IMR-90 (cell line): Measurements from ENCODE around the gene VPS35L. TPM values are rescaled to one million over a fixed set of nuclear protein-coding genes. Genes with fewer than 3 reads are reported as not detected.

Experiments used
- ATAC-seq: fragments of 200-7000 bp; cut with Tn5 transposase; 2 replicates; pipeline ENCODE4 v1.9.1; 2020; ENCODE audit warnings: low read depth, mild to moderate bottlenecking, moderate library complexity
- BruUV-seq: library from RNA; stranded (reverse); fragments of 400-500 nt; replicated peaks from 2 replicates; lab custom pipeline; 2021; lab: Mats Ljungman, UMichigan
- CTCF ChIA-PET: fragments of 300-600 bp; formaldehyde crosslinking; extraction: SDS; loops from one replicate; lab custom pipeline; 2021; ENCODE audit warnings: antibody characterized with exemption; lab: Yijun Ruan, JAX
- POLR2A ChIA-PET: fragments of 300-600 bp; sonication (Branson Sonifier 250); formaldehyde crosslinking; loops from one replicate; lab custom pipeline; 2022; ENCODE audit warnings: antibody characterized with exemption; ENCODE audit not compliant: unreplicated experiment; lab: Charles Lee
- DNase-seq: peaks from one replicate; pipeline ENCODE4 v3.0.0; 2013
- H2AFZ ChIP-seq: replicated peaks from 2 replicates; pipeline ENCODE3; 2013; ENCODE audit warnings: low read length, mild to moderate bottlenecking; ENCODE audit not compliant: poor library complexity
- H2AK5ac ChIP-seq: 2 replicates; pipeline ENCODE4 v1.6.1; 2013; ENCODE audit warnings: low read depth, low read length, inconsistent platforms
- H2AK9ac ChIP-seq: replicated peaks from 2 replicates; pipeline ENCODE3; 2013; ENCODE audit warnings: mild to moderate bottlenecking, low read depth, low read length, moderate library complexity; ENCODE audit not compliant: poor library complexity
- H2BK120ac ChIP-seq: 2 replicates; pipeline ENCODE4 v1.6.1; 2013; ENCODE audit warnings: low read depth, low read length, inconsistent platforms
- H2BK15ac ChIP-seq: 3 replicates; pipeline ENCODE4 v1.6.1; 2013; ENCODE audit warnings: low read depth, low read length, inconsistent platforms
- H2BK20ac ChIP-seq: 2 replicates; pipeline ENCODE4 v1.6.1; 2013; ENCODE audit warnings: low read depth, mild to moderate bottlenecking, inconsistent platforms, low read length, moderate library complexity
- H2BK5ac ChIP-seq: 2 replicates; pipeline ENCODE4 v1.6.1; 2013; ENCODE audit warnings: mild to moderate bottlenecking, low read depth, low read length, inconsistent platforms; ENCODE audit not compliant: poor library complexity, severe bottlenecking
- H3K14ac ChIP-seq: replicated peaks from 2 replicates; pipeline ENCODE4 v1.6.1; 2013; ENCODE audit warnings: low read depth, low read length, inconsistent platforms
- H3K18ac ChIP-seq: 2 replicates; pipeline ENCODE4 v1.6.1; 2013; ENCODE audit warnings: low read depth, low read length, control low read depth
- H3K23ac ChIP-seq: 2 replicates; pipeline ENCODE4 v1.6.1; 2013; ENCODE audit warnings: low read depth, low read length, inconsistent platforms
- H3K27ac ChIP-seq: 2 replicates; pipeline ENCODE4 v1.5.1; 2013; ENCODE audit warnings: mild to moderate bottlenecking, control low read depth, low read length; ENCODE audit not compliant: insufficient read depth
- H3K27me3 ChIP-seq: 2 replicates; pipeline ENCODE4 v1.6.1; 2013; ENCODE audit warnings: low read length; ENCODE audit not compliant: control insufficient read depth, insufficient read depth
- H3K36me3 ChIP-seq: 2 replicates; pipeline ENCODE4 v1.6.1; 2013; ENCODE audit warnings: low read length, mixed read lengths; ENCODE audit not compliant: control insufficient read depth, insufficient read depth
- H3K4ac ChIP-seq: 2 replicates; pipeline ENCODE4 v1.6.1; 2013; ENCODE audit warnings: low read depth, low read length, inconsistent platforms
- H3K4me1 ChIP-seq: 2 replicates; pipeline ENCODE4 v1.6.1; 2013; ENCODE audit warnings: low read length, mixed read lengths; ENCODE audit not compliant: control insufficient read depth, insufficient read depth
- H3K4me2 ChIP-seq: 2 replicates; pipeline ENCODE4 v1.6.1; 2013; ENCODE audit warnings: low read depth, mild to moderate bottlenecking, control low read depth, low read length, moderate library complexity
- H3K4me3 ChIP-seq: 2 replicates; pipeline ENCODE4 v1.5.1; 2013; ENCODE audit warnings: low read depth, mild to moderate bottlenecking, control low read depth, low read length, moderate library complexity; ENCODE audit not compliant: insufficient read depth
- H3K56ac ChIP-seq: 2 replicates; pipeline ENCODE4 v1.6.1; 2013; ENCODE audit warnings: low read length, inconsistent platforms; ENCODE audit not compliant: insufficient read depth; ENCODE audit errors: extremely low read depth
- H3K79me1 ChIP-seq, 2 experiments: 2 replicates each; pipeline ENCODE4 v1.6.1; 2013; ENCODE audit warnings: low read length in 2 of 2, inconsistent platforms in 1 of 2, low read depth in 1 of 2
- H3K9ac ChIP-seq: 2 replicates; pipeline ENCODE4 v1.6.1; 2013; ENCODE audit warnings: low read depth, low read length, control low read depth
- H3K9me1 ChIP-seq: 2 replicates; pipeline ENCODE4 v1.6.1; 2013; ENCODE audit warnings: low read length, inconsistent platforms; ENCODE audit not compliant: insufficient read depth
- H3K9me3 ChIP-seq: 2 replicates; pipeline ENCODE4 v1.6.1; 2013; ENCODE audit warnings: low read length; ENCODE audit not compliant: control insufficient read depth, insufficient read depth
- H4K20me1 ChIP-seq: 2 replicates; pipeline ENCODE4 v1.6.1; 2013; ENCODE audit warnings: low read length, inconsistent platforms; ENCODE audit not compliant: insufficient read depth
- H4K5ac ChIP-seq: 2 replicates; pipeline ENCODE4 v1.6.1; 2013; ENCODE audit warnings: mild to moderate bottlenecking, low read depth, low read length, control low read depth
- H4K8ac ChIP-seq, 2 experiments: 2 replicates each; pipeline ENCODE4 v1.6.1; 2013; ENCODE audit warnings: low read depth in 2 of 2, low read length in 2 of 2, control low read depth in 1 of 2, inconsistent platforms in 1 of 2
- H4K91ac ChIP-seq: 2 replicates; pipeline ENCODE4 v1.6.1; 2013; ENCODE audit warnings: low read depth, low read length, inconsistent platforms; ENCODE audit not compliant: insufficient read depth
- BHLHE40 ChIP-seq: fragments of 150-350 bp; IDR thresholded peaks from 2 replicates; pipeline ENCODE4 v1.6.1; 2016; ENCODE audit warnings: mild to moderate bottlenecking, low read depth, low read length
- CEBPB ChIP-seq: IDR thresholded peaks from 2 replicates; pipeline ENCODE4 v1.6.1; 2012; ENCODE audit warnings: low read depth, low read length, improper control_type of control experiment
- CHD1 ChIP-seq: IDR thresholded peaks from 2 replicates; pipeline ENCODE4 v1.6.1; 2012; ENCODE audit warnings: low read depth, low read length, improper control_type of control experiment
- ELK1 ChIP-seq: fragments of 150-350 bp; IDR thresholded peaks from 2 replicates; pipeline ENCODE4 v1.6.1; 2016; ENCODE audit warnings: low read depth, mild to moderate bottlenecking, low read length, moderate library complexity, borderline replicate concordance
- FOS ChIP-seq: fragments of 150-350 bp; IDR thresholded peaks from 2 replicates; pipeline ENCODE4 v1.6.1; 2016; ENCODE audit warnings: low read depth, low read length
- MAFK ChIP-seq: IDR thresholded peaks from 2 replicates; pipeline ENCODE4 v1.6.1; 2012; ENCODE audit warnings: low read depth, low read length, improper control_type of control experiment
- MXI1 ChIP-seq: IDR thresholded peaks from 2 replicates; pipeline ENCODE4 v1.6.1; 2012; ENCODE audit warnings: low read depth, mild to moderate bottlenecking, low read length, moderate library complexity, borderline replicate concordance
- NFE2L2 ChIP-seq: fragments of 150-350 bp; IDR thresholded peaks from 2 replicates; pipeline ENCODE4 v1.6.1; 2016; ENCODE audit warnings: low read depth, mild to moderate bottlenecking, low read length
- POLR2A ChIP-seq: IDR thresholded peaks from 2 replicates; pipeline ENCODE4 v1.6.1; 2012; ENCODE audit warnings: mild to moderate bottlenecking, low read depth, low read length
- RAD21 ChIP-seq: IDR thresholded peaks from 2 replicates; pipeline ENCODE4 v1.6.1; 2012; ENCODE audit warnings: low read length, improper control_type of control experiment
- RCOR1 ChIP-seq: IDR thresholded peaks from 2 replicates; pipeline ENCODE4 v1.6.1; 2012; ENCODE audit warnings: mild to moderate bottlenecking, low read length, improper control_type of control experiment; ENCODE audit not compliant: insufficient replicate concordance
- RFX5 ChIP-seq: IDR thresholded peaks from 2 replicates; pipeline ENCODE4 v1.8.0; 2012; ENCODE audit warnings: low read depth, mild to moderate bottlenecking, low read length, moderate library complexity
- SMC3 ChIP-seq: fragments of 150-350 bp; IDR thresholded peaks from 2 replicates; pipeline ENCODE4 v1.6.1; 2016; ENCODE audit warnings: low read depth, mild to moderate bottlenecking, antibody characterized with exemption, low read length, moderate library complexity
- WGBS, 2 experiments: methylation state at CpG; one replicate each; pipeline versions ENCODE4 v1.1.5 to v1.1.7; 2013; ENCODE audit warnings: missing lambda C conversion rate in 2 of 2; ENCODE audit not compliant: insufficient read length in 1 of 2; ENCODE audit errors: extremely low coverage in 2 of 2; 5-methylcytosine and 5-hydroxymethylcytosine counted together
- dilution Hi-C: fragments of 300-500 bp; cut with HindIII; formaldehyde crosslinking; loops from one replicate; pipeline ENCODE4 v1.14.3; 2018; ENCODE audit warnings: low sequenced_read_pairs; ENCODE audit not compliant: unreplicated experiment
- in situ Hi-C: fragments of 300-500 bp; cut with MboI; formaldehyde crosslinking; loops from 3 replicates; pipeline ENCODE4 v1.14.3; 2019; ENCODE audit warnings: low sequenced_read_pairs, inconsistent platforms, mixed read lengths
- intact Hi-C: fragments of 100-400 bp; cut with micrococcal nuclease; formaldehyde crosslinking; loops from 2 replicates; pipeline ENCODE4 v1.10.0; 2022
- polyA plus RNA-seq, 3 experiments: library from polyadenylated mRNA; depleted of rRNA; stranded (reverse); fragments of >200 nt; gene quantifications; 2 replicates each; pipeline ENCODE4 v1.2.3, GENCODE V29; 2012; ENCODE audit warnings: low replicate concordance in 1 of 3
- total RNA-seq: library from RNA; depleted of rRNA; stranded (reverse); fragments of >200 nt; gene quantifications from 2 replicates; pipeline ENCODE4 v1.2.3, GENCODE V29; 2012
- TF ChIP-seq, protein P1 (sequence below): conservative IDR thresholded peaks from 2 replicates; pipeline ENCODE4 v1.5.1; 2012; ENCODE audit warnings: mild to moderate bottlenecking, low read depth, low read length, improper control_type of control experiment
- TF ChIP-seq, protein P2 (sequence below): fragments of 150-350 bp; IDR thresholded peaks from 2 replicates; pipeline ENCODE4 v1.6.1; 2017; ENCODE audit warnings: mild to moderate bottlenecking, antibody characterized with exemption, low read length, low read depth

Gene VPS35L
- total and polyA plus RNA-seq, 2 of the 4 experiments (the other 2 are of a cell fraction), result 28.0 to 40.1 TPM

GRCh38 chr16:19639986-19640421 is 84.5 kb downstream of the VPS35L start:
- Histone ChIP-seq H3K36me3 (peaks cover 23% of the 10 kb centered on the region), H3K27me3 (no peaks in the 10 kb centered on the region), H2BK20ac (no peak overlapping the region), H2AK9ac (no peak overlapping the region), H3K27ac (no peak overlapping the region), H3K9me3 (no peaks in the 10 kb centered on the region), H2AFZ (no peak overlapping the region), H2AK5ac (no peak overlapping the region), H4K8ac (no peak overlapping the region), H2BK15ac (no peak overlapping the region), H3K9me1 (no peaks in the 10 kb centered on the region), H4K5ac (no peak overlapping the region), H3K4ac (no peak overlapping the region), H2BK5ac (no peak overlapping the region), H4K20me1 (no peaks in the 10 kb centered on the region), H3K4me3 (no peak overlapping the region), H3K79me1 (no peaks in the 10 kb centered on the region), H3K23ac (no peak overlapping the region), H2BK120ac (no peak overlapping the region), H4K91ac (no peak overlapping the region), H3K56ac (no peak overlapping the region), H3K9ac (no peak overlapping the region), H3K18ac (no peak overlapping the region), H3K4me1 (no peaks in the 10 kb centered on the region), H3K14ac (no peak overlapping the region), H3K4me2 (no peak overlapping the region)
- ChIA-PET CTCF (interaction anchor here (0.6 kb wide), 1 partner anchor 41 kb away, joined by 3 read pairs; no protein-coding TSS in a partner anchor), POLR2A (interaction anchor here (0.6 kb wide), 1 partner anchor 22 kb away, joined by 4 read pairs; no protein-coding TSS in a partner anchor)
- TF ChIP-seq MXI1 (no peak), ELK1 (no peak), RAD21 (no peak), RFX5 (no peak), FOS (no peak), CEBPB (no peak), CHD1 (no peak), MAFK (no peak), POLR2A (no peak), RCOR1 (no peak), NFE2L2 (no peak), SMC3 (no peak), BHLHE40 (no peak)
- TF ChIP-seq, protein P1, sequence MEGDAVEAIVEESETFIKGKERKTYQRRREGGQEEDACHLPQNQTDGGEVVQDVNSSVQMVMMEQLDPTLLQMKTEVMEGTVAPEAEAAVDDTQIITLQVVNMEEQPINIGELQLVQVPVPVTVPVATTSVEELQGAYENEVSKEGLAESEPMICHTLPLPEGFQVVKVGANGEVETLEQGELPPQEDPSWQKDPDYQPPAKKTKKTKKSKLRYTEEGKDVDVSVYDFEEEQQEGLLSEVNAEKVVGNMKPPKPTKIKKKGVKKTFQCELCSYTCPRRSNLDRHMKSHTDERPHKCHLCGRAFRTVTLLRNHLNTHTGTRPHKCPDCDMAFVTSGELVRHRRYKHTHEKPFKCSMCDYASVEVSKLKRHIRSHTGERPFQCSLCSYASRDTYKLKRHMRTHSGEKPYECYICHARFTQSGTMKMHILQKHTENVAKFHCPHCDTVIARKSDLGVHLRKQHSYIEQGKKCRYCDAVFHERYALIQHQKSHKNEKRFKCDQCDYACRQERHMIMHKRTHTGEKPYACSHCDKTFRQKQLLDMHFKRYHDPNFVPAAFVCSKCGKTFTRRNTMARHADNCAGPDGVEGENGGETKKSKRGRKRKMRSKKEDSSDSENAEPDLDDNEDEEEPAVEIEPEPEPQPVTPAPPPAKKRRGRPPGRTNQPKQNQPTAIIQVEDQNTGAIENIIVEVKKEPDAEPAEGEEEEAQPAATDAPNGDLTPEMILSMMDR, result no peak
- TF ChIP-seq, protein P2, sequence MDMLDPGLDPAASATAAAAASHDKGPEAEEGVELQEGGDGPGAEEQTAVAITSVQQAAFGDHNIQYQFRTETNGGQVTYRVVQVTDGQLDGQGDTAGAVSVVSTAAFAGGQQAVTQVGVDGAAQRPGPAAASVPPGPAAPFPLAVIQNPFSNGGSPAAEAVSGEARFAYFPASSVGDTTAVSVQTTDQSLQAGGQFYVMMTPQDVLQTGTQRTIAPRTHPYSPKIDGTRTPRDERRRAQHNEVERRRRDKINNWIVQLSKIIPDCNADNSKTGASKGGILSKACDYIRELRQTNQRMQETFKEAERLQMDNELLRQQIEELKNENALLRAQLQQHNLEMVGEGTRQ, result no peak
- DNase-seq (no peak), ATAC-seq (no peak; the same call in 1 of the 2 replicates)
- BruUV-seq, result no TSS peak
- 40% methylated on average over 2 of the region's 8 CpGs; no CpG with 5 or more reads in 1 of the 2 experiments for WGBS, 2 experiments
- intact Hi-C loops, result loop anchor here (2.0 kb wide), 1 partner anchor 247 kb away; no protein-coding TSS in a partner anchor
- dilution Hi-C loops, result no loop called here
- in situ Hi-C loops, result no loop called here
